GM18526 (cell line): Measurements from ENCODE around the gene PXMP4.

Experiments
- POLR2A ChIP-seq: IDR thresholded peaks from 3 replicates; pipeline ENCODE4 v1.6.1; 2011; ENCODE audit not compliant: insufficient read length; ENCODE audit errors: extremely low read depth

Gene PXMP4

GRCh38 chr20:33719277-33719988 is 677 bp downstream of the PXMP4 start:
- TF ChIP-seq POLR2A = no peak

DNA sequence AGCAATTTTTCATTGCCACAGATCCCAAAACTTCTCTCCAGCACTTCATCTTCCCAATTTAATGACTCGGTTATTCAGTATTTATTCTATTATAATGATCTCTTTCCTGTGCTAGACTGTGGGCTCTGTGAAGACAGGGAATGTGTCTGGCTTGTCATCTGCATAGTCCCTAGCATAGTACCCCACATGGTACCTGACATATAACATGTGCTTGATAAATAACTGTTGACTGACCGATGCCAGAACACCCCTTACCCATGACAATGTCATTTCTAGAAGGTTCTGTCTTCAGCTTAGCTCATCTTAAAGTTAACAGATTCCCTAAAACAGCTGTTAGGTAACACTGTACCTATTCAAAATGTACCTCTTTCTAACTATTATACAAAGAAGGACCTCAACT is 3.6 kb downstream of the PXMP4 start:
- no peak for TF ChIP-seq POLR2A

- no peak for TF ChIP-seq POLR2A
Measured at GRCh38 chr20:33713865-33714367, 6.2 kb downstream of the PXMP4 start.

- TF ChIP-seq POLR2A = no peak
Measured at GRCh38 chr20:33711446-33711738, 8.7 kb downstream of the PXMP4 start.

DNA sequence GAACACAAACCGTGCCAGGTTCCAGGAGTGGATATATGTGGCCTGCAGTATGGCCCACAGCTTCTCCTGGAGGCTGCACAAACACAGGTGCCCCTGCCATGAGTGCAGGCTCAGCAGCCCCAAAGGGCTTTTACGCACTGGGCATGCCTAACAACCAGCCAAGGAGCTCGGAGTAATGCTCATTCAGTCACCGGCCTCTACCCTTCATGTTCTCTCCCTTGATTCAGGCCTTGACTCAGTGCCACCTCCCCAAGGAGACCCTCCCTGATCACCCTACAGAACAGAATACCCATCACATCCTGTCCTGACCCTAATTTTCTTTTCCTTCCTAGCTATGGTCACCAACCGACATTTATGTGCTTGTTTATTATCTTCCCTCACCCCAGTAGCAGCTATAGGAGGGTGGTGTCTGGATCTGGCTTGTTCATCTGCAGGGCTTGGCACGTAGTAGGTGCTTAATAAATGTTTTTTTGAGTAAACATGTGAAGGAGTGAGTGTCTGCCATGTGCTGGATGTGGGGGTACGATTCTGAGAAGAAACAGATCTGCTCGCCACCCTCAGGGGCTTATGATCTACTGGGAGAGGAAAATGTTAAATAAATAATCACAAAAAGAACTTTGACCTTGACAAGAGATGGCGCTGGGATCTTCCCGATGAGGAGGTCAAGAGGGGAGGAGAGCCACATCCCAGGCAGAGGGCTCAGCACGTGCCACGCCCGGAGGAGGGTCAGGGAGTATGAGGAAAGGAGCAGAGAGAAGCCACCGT is 9.2 kb downstream of the PXMP4 start:
- TF ChIP-seq POLR2A = no peak

GRCh38 chr20:33709905-33710541 is 10.1 kb downstream of the PXMP4 start:
- no peak for TF ChIP-seq POLR2A

- no peak for TF ChIP-seq POLR2A
Measured at GRCh38 chr20:33709398-33709797, 10.7 kb downstream of the PXMP4 start.

DNA sequence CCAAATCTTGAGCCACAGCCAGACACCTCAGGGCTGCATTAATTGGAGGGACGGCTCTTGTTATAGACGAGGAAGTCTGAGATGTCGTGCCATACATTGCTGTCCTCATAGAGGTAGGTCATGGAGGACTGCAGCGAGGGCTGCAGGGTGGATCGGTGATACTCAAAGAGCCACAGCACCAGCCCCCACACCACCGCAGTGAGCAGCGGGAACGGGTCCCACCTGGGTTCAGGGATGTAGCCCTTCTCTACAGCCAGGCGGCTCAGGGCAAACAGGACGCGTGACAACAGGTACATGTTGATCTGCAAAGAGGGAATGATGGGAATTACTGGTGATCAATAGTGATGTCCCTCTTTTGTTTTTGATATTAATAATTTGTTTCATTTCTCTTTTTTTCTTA is 12.4 kb downstream of the PXMP4 start:
- no peak for TF ChIP-seq POLR2A

- TF ChIP-seq POLR2A = no peak
Measured at GRCh38 chr20:33704197-33704924, 15.7 kb downstream of the PXMP4 start.

GRCh38 chr20:33703498-33704137 is 16.5 kb downstream of the PXMP4 start:
- TF ChIP-seq POLR2A = no peak

GRCh38 chr20:33702861-33703260 is 17.2 kb downstream of the PXMP4 start:
- no peak for TF ChIP-seq POLR2A

GRCh38 chr20:33701629-33702450 is 18.3 kb downstream of the PXMP4 start:
- no peak for TF ChIP-seq POLR2A

DNA sequence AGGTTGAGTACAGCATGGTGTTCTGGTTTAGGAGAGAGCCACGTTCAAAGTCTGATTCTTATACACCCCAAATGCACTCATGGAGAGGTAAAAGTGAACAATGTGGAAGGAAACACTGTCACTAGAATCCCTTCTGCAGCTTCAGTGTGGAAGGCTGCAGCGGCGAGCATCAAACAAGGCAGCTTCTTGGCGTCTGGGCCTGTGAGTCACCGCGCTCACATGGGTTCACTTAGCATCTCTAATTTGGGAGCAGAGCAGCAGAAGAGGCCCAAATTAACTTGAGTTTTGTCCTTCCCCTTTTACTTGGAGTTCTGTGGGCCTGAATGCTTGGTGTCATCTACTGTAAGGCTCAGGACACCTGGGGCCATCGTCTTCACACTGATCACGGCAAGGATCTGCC is 23.0 kb downstream of the PXMP4 start:
- TF ChIP-seq POLR2A = no peak

DNA sequence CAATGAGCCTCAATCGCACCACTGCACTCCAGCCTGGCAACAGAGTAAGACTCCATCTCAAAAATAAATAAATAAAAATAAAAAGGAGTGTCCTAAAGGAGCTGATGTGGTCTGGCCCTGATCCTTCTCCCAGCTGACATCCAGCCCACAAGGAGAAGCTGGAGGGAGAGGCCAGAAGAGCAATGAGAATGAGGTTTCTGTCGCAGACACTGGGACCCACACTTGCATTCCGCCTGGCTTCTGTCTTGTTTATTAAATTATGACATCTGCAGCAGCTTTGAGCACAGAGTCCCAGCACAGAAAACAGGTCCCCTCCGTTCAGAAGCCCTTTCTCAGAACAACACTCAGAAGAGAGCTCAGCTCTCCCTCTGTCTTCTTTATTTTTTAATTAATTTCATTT is 23.7 kb downstream of the PXMP4 start:
- no peak for TF ChIP-seq POLR2A

- TF ChIP-seq POLR2A = no peak
Measured at GRCh38 chr20:33694639-33695012, 25.5 kb downstream of the PXMP4 start.
